Activated effector memory CD4-positive, alpha-beta T cell treated with anti-CD3 and anti-CD28 coated beads, Interleukin-2, amount 50 U/mL, for 16 hours (primary cell): ENCODE data around the gene FEZ2.

Source experiments
- DNase-seq: peaks from one replicate; pipeline ENCODE4 v3.0.0-alpha.2; 2020

Gene FEZ2

DNA sequence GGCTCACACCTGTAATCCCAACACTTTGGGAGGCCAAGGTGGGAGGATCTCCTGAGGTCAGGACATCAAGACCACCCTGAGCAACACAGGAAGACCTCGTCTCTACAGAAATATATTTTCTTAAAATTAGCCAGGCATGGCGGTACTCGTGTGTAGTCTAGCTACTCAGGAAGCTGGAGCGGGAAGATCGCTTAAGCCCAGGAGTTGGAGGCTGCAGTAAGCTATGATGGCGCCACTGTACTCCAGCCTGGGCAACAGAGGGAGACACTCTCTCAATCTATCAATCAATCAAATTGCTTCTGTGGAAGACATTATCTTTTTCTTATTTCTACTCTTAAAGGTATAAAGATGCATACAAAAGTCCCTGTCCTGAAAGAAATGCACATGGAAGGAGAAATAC, 11.3 kb downstream of the FEZ2 start:
- no peak for DNase-seq

DNA sequence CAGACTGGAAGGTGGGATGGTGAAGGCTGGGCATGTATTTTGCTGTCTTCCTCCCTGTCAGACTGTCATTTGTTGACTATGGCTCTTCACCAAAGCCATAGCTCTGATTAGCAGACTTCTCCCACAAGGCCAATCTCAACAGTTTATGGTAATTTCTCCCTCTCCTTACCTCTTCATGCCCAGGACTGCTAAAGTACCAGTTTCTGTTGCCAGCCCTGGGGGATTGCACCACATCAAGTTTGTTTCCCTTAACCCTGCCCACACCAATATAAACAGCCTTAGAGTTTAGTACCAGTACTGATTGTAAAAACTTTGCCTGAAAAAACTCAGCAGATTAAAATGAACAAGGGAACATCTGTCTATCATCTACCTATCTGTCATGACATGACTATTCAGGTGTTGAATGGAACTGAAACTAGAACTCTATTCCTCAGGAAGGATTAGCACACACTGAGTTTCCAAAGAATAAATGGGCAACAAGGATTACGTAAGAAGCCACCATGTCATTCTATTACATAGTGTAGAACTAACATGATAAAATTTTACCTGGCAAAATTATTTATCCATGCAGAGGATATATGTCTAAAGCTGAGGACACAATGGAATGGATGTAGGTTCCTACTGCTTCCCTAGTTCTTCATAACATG, 13.7 kb downstream of the FEZ2 start:
- DNase-seq = no peak

DNA sequence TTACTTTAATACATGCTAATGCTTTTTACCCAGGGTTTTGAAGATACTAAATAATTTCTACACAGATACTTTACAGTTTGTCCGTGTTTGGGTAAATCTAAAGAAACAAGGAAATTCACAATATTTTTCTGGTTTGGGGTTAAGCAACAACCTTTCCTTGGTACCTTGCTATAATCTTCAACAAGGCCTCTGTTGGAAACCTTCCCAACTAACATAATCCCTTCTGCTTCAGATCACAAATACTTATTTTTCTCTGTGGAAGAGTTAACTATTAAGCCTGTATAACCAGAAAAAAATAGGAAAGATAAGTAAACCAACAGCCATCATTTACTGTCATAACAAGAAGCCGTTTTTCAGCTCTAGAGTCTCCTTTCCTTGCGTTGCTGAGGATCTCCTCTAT, 15.0 kb downstream of the FEZ2 start:
- DNase-seq = no peak

DNA sequence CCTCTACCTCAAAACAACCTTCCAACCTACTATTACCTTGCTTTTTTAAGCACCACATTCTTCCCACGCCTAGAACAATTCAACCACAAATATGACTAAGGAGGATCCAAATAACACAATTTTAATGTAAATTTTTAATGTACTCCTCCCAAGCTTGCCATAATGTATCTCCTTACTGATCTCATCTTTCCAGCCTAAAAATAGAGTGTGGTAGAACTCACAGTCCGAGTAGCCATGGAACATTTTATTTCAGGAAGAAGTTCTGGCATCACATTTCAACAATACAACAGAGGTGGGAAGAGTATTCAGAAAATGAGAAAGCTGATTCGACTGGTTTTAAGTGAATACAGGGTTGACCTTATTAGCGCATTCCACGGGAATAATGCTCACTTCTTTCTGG, 15.4 kb downstream of the FEZ2 start:
- DNase-seq = no peak

DNA sequence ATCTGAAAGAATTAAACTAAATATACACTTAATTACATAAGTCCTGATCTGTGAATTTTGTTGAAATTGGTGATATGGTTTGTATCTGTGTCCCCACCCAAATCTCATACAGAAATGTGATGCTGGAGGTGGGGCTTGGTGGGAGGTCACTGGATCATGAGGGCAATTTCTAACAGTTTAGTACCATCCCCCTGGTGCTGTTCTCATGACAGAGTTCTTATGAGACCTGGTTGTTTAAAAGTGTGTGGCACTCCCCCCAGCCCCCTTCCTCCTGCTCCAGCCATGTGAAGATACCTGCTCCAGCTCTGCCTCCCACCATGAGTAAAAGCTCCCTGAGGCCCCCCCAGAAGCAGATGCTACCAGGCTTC, 18.7 kb downstream of the FEZ2 start:
- DNase-seq = no peak

DNA sequence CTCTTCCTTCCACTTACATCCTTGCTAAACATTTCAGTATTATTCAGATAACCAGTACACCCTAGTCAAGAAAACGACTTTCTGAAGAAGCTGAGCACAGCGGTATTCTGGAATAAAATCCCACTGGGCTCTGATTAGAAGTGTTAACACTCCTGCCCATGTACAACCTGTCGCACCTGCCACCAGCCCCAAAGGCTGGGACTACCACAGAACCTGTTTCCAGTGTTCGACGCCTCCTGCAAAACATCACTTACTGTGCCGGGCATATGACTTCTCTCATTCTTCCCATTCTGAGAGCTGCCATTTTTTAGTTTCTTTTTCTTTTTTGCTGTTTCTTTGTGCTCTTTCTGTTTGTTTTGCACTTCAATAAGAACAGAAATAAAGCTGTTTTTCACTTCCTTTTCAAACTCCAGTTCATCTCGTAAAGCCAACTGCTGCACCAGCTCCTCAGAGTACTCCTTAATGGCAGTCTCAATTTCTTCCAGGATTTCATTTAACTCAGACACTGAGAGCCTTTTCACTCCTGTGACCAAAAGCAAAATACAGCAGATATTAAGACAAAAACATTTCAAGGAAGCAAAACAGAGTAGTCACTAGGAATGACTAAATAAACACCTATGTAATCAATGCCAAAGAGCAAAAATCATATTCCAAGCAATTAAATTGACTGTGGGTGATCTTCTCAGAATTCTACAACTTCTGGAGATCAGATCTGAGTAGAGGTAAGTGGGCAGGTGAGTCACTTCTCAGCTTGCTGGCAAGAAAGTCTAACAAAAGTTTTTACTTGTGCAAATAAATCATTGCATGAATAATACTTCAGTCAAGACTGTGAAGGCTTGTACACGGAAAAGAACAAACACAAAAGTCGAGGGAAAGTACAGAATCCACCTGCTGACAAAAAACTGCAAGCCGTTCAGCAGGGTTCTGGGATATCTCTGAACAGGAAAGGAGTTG, 19.3 kb downstream of the FEZ2 start:
- no peak for DNase-seq

DNA sequence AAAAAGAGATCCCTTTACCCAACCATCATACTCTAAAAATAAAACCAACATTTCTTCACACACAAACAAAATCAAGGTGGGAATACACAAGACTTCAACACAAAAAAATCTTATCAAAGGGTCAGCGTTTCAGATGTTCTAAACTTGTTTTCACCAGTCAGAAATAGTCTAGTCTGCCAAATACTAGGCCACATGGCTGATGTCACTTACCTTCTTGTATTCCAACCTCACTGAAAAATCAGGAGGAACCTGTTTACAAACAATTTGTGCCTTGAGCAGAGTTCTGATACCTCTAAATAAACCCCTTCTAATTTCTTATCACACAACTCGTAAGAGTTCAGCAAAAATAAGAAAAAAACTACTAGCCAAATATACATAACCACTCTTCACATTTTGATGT, 20.1 kb downstream of the FEZ2 start:
- no peak for DNase-seq

DNA sequence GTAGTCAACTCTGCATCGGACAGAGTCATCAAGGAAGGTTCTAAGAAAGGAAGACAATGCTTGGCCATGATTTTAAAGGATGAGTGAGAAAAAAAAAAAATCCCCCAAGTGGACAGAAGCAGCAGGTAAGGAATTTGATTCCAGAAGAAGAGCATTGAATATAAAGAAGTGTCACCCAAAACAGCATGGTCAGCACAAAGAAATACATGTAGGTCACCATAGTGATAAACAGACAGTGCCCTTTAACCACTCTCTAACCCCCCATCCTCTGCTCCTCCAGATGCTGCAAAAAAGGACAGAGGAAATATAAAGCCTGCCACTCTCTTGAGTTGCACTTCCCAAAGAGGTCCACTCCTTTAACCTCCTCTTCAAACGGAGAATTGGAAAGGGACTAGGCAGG, 23.4 kb downstream of the FEZ2 start:
- DNase-seq = no peak

DNA sequence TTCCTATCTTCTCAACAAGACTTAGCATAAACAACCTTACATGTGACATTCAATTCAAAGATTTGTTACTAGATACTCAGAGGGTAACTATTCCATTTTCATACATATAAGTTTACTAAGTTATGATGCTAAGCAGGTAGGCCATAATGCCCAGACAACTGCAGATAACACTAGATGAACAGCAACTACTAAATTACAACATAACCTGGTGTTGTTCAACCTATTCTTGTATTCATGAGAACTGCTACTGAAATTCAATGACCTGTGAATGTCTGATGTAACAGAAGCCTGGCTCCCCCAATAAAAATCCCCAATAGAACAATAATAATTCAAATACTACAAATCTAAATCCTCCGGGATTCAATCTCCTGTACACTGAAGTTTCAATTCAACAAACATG, 24.8 kb downstream of the FEZ2 start:
- no peak for DNase-seq

DNA sequence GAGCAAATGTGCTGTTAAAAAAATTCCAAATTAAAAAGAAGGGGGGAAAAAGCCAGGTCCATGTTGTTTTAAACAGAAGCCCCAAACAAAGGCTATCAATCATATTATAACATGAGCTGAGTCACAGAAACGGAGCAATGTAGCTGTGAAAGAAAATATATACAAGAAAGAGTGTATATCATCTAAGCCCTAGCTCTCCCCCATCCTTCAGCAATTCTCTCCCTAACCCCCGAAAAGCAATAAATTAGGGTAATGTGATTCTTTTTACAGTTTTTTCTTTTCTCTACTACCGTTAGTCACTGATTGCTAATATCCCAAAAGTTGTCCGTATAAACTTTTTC, 25.3 kb downstream of the FEZ2 start:
- DNase-seq = no peak

DNA sequence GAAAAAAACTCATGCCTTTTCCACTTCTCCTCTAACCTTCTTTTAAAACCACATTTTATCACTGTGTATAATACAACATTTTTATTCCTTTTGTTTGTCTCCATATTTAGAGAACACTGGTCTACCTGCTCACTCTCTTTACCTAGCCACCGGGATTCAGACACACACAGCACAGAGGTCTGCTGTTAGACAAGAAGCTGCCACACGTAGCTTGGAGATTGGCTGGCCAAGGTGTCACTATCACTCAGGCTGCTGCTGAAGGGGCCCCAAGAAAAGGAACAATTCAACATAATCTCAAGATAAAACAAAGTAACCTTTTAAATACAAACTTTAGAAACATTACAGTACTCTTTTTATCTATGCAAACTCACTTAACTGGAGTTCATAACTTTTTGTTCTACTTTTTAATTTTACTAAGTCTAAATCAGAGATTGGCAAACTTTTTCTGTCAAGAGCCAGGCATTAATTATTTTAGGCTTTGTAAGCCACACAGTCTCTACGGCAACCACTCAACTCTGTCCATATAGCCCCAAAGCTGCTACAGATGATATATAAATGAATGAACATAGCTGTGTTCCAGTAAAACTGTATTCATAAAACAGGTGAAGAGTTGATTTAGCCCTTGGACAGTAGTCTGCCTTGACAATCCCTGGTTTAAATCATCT, 25.8 kb downstream of the FEZ2 start:
- DNase-seq = no peak

DNA sequence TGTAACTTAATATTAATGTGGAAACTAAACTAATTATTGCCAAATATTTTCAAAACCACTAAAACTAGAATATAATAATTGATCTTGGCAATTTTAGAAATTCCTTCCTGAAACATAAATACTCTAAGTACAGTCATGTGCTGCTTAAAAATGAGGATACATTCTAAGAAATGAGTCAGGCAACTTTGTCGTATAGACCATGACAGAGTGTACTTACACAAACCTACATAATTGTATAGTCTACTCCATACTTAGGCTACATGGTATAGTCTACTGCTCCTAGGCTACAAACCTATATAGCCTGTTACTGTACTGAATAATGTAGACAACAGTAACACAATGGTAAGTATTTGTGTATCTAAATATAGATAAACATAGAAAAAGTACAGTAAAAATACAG, 27.6 kb downstream of the FEZ2 start:
- no peak for DNase-seq

DNA sequence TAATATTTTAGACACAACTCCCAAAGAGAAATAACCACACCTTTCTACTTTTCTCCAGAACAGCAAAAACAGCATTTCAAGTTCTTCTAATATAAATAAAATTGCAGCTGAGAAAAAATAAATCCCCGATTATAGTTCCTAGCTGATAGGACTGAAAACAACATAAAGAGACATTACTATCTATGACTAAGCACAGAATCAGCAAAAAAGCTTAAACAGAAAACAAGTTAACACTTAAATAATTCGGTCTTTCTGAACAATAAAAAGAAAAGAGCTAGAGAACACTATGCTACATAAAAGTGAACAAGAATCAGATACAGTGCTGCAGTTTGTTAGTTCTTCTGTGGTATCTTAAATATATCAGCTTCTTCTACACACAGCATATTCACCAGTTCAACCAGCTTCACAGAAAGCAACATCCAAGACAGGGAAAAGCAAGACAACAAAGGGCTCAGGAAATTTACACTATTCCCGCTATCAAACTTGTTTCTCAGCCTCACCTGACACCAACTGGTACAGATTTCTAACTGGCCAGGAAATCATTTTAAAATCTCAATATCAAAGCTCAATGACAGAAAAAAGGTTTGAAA, 28.6 kb downstream of the FEZ2 start:
- no peak for DNase-seq

DNA sequence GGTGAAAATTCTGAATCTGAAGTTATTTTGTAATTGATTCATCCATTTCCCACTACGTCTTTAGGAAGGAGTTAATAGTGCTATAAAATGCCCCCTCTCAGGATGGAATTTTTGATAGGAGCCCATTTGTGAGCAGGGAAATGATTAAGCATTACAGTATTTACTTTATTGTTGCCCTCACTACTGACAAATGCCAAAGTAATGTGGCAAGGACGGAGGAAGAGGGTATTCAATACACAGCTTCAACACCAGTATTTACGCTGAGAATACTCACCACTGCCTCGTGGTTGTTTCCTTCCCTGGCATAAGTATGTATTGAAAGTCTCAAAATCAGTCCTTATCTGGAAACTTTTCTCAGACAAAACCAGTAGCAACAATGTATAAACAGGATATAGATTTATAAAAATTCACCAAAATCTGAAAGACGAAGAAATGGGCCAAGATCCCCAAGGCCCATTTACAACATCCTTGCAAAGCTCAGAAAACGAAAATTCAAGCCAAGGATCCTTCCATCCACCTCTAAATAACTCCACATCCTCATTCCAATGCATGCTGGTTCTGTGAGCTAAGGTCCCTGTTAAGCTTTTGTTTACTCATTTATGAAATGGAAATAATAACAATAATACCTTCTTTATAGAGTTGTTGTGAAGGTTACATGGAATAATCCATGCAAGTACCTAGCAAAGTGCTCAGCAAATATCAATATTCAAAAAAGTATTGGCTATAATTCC, 29.3 kb downstream of the FEZ2 start:
- DNase-seq = no peak

DNA sequence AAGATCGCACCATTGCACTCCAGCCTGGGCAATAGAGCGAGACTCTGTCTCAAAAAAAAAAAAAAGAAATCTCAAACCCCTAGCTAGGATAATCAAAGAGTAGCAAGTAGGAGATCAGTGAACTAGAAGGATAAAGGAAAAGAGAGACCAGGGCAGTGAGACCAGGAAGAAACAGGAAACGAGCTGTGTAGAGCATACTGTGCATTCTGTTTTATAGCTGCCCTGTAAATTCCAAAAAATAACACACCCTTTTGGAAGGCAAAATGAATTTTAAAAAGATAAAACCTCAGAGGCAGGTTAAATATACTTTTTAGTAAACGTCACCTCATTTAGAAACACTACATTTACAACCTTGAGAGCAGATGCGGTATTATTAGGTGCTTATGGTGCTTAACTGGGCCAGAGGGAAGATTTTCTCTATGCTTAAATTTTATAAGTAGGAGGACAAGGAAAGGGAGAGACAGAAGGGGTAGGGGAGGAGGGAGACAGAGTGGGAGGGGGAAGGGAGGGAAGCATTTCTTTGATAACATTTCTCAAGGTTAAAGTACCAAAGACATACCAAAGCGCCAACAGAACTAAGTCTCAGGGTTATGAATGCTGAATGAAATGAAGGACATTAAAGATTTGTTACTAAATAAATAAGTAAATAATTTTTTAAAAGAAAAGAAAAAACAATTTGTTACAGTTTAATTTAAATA, 30.1 kb downstream of the FEZ2 start:
- DNase-seq = no peak

DNA sequence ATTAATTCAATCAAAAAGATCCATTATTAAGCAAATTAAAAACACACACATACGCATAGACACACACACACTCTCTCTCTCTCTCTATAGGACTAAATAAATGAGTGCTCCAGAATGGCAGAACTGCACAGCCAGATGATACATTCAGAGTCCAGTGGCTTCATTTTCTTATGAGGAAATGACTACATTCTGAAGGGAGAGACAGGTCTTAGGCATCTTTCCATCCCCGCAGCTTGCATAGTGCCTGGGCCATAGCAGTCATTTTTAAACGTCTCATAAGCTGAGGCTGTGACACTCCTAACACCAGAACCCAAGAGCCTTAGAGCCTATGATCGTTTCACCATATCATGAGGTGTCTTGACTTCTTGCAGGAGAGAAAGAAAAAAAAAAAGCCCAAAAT, 31.1 kb downstream of the FEZ2 start:
- DNase-seq = no peak

DNA sequence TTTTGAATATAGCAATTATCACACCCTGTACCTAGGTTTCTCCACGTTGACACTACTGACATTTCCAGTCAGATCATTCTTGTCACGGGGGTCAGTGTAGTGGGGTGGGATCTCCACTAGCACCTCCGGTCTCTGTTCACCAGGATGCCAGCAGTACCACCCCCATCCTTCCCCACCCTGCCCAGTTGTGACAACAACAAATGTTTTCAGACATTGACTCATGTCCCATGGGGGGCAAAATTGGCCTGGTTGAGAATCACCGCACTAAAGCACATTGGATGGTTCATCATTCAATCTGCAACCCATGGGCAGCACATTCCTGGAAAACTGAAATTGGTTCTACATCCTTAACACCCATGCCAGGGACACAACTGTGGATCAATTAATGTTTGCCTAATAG, 32.3 kb downstream of the FEZ2 start:
- no peak for DNase-seq

DNA sequence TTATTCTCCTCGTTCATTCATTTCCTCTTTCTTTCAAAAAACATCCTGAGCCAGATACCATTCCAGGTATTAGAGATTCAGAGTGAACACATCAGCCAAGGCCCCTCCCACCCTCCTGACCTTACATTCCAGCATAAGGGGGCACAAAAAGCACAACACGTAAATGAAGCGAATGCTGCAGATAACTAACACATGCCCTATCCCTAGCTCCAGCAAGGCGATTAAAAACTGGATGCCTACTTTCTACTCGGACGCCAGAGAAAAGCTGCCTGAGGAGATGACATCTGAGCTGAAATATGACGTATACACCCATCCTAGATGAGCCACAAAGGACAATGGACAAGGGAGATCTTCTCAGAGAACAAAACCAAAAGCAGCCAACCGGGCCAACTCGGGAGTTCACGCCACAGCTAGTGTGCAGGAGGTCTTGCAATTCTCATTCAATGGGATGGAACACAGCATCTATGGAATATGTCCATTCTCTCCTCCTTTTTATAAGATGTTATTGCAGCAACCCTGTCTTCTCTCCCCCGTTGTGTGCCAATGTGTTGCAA, 33.5 kb downstream of the FEZ2 start:
- no peak for DNase-seq

DNA sequence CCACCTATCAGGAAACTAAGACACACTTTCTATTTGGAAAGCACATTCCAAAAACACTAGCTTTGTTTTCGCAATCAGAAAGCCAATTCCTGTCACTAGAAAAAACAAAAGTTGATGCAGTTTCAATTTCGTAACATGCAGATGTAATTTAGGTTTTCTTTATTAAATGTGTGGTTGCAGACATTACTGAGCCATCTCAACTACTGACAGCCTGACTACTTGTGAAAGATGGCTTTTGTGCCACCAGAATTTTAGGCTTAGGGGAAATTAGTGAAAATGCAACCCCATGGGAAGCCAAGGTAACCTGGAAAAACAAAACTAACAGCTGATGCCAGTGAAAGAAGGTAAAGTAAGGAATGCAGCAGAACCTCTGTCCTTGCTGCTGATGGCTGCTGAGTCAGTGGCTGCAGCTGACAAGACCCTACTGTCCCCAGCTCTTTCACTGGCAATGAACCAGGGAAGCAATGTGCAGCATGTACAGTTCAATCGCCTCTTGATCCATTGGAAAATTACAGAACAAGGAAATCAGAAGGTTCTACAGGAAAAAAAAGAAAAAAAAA, 34.9 kb downstream of the FEZ2 start:
- no peak for DNase-seq

DNA sequence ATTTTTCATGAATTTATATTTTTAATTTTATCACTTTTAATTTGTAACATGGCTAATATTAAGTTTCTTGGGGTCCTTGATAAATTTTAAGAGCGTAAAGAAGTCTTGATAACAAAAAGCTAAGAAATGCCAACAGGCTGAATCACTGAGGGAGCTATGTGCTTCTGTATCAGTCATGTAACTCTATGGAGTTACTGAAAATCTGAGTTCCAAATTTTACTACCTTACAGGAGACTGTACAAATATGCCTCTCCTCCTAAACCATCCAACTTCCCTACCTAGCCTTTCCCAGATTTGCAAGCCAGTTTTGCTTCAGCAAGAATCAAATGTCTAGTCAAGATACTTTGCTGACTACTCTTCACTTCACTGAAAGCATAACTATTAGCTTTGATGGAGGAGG, 35.7 kb downstream of the FEZ2 start:
- DNase-seq = no peak

DNA sequence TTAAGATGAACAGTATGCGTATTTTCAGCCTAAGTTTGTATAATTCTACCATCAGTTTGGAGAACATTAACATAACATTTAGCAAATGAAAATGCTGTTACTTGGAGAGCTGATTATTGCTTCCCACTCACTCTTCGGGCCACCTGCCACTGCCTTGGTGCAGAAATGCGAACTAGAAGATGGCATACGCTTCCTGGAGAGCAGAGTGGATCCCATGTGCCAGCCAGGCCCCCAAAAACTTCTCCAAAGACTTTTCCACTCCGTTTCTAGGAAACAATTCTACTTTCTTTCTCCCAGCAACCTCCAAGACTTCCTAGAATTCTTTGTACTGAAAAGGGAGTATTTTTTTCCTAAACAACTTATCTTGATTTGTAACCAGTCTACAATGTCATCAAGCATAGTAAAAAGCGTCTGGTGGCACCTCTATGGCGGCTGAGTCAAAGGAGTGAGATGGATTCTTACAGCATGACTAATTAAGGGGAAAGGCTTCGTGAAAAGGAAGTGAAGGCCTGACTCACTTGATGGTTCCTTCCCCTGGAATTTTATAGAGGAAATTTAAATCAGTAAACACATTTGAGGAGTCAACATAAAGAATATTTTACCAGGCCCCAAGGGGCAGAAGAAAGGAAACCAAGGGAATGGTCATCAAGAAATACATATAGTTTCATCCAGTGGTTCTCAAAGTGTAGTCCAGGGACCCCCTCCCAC, 36.6 kb downstream of the FEZ2 start:
- DNase-seq = no peak
